BE2C (cell line): ENCODE data around the gene ANXA3.

ENCODE experiments used
- DNase-seq: peaks from one replicate; pipeline ENCODE4 v3.0.0-alpha.2; 2020
- H3K27me3 ChIP-seq: fragments of 250-450 bp; sonication (Bioruptor Pico); 2 replicates; pipeline ENCODE4 v1.5.1; 2020; ENCODE audit warnings: mild to moderate bottlenecking
- H3K36me3 ChIP-seq: fragments of 250-450 bp; sonication (Bioruptor Pico); 2 replicates; pipeline ENCODE4 v1.5.1; 2020; ENCODE audit warnings: mild to moderate bottlenecking
- H3K4me1 ChIP-seq: fragments of 250-450 bp; sonication (Bioruptor Pico); 2 replicates; pipeline ENCODE4 v1.5.1; 2020
- H3K4me3 ChIP-seq: 2 replicates; pipeline ENCODE4 v1.5.1; 2011; ENCODE audit warnings: low read depth, low read length
- H3K9me3 ChIP-seq: fragments of 250-450 bp; sonication (Bioruptor Pico); 2 replicates; pipeline ENCODE4 v1.5.1; 2020
- TF ChIP-seq, protein P1 (sequence below): IDR thresholded peaks from 2 replicates; pipeline ENCODE4 v1.5.1; 2012; ENCODE audit warnings: mild to moderate bottlenecking, low read depth, low read length

Gene ANXA3

DNA sequence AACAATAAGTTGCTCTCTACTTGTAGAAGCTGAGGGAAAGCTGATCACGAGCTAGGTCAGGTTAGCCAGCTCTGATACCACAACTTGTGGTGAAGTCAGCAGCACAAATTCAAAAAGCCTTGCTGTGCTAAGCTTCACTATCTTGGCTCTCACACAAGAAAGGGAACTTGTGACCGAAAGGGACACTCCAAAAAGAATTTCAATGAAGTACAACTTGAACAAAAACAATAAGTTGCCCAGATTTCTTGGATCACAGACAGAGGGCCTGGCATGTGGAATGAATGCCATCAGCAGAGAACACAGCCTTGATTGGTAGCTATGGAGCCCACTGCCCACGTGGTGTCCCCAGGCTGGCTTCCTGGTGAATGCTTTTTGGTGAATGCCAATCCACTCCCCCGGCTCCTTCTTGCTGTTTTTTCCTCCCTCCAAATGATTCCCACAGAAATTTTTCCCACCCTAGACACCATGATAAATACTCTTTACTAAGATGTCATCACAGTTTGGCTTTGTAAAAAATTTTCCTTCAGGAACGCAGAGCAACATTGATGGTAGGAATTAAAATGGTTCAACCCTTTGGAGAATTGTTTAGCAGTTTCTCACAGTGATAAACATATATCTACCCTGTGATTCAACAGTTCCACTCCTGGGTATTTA lies 82.6 kb downstream of the ANXA3 start:
- Histone ChIP-seq H3K36me3 (no peaks in the 10 kb centered on the region), H3K4me3 (no peak overlapping the region), H3K27me3 (no peaks in the 10 kb centered on the region), H3K4me1 (peaks cover 11% of the 10 kb centered on the region), H3K9me3 (no peaks in the 10 kb centered on the region)
- TF ChIP-seq, protein P1, sequence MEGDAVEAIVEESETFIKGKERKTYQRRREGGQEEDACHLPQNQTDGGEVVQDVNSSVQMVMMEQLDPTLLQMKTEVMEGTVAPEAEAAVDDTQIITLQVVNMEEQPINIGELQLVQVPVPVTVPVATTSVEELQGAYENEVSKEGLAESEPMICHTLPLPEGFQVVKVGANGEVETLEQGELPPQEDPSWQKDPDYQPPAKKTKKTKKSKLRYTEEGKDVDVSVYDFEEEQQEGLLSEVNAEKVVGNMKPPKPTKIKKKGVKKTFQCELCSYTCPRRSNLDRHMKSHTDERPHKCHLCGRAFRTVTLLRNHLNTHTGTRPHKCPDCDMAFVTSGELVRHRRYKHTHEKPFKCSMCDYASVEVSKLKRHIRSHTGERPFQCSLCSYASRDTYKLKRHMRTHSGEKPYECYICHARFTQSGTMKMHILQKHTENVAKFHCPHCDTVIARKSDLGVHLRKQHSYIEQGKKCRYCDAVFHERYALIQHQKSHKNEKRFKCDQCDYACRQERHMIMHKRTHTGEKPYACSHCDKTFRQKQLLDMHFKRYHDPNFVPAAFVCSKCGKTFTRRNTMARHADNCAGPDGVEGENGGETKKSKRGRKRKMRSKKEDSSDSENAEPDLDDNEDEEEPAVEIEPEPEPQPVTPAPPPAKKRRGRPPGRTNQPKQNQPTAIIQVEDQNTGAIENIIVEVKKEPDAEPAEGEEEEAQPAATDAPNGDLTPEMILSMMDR, result no peak
- no peak for DNase-seq

DNA sequence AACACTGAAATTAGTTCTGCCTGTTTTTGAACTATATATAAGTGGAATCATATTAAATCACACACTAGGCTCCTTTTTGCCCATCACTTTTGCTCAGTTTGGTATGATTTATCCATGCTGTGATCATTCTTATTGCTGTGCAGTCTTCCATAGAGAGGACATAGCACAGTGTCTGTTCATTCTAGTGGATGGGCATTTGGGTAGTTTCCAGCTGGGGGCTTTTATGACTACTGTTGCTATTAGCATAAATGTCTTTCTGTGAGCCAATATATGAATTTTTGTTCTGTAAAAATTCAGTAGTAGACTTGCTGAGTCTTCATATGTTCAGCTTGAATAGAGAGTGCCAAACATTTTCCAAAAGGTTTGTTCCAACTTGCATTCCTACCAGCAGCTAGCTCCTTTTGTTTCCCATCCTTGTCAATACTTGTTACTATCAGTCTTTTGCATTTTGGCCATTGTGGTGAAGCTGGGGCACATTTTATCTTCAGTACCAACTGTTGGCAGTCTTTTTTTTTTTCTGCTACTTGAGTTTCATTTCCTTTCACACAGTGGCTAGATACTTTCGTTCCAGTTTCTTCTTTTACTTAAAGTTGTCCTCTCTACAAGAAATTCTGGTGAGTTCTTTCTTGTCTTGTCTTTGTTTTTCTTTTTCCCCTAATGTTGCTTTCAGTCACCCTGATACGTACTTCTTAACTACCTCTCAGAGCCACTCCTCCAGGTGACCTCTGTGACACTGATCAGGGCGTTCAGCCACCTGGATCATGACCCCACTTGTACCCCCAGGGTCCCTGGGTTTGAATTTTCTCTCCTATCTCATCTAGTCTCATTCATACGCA lies 87.0 kb downstream of the ANXA3 start:
- Histone ChIP-seq H3K4me1 (no peaks in the 10 kb centered on the region; the same call in 1 of the 2 replicates), H3K27me3 (no peaks in the 10 kb centered on the region), H3K9me3 (no peaks in the 10 kb centered on the region), H3K36me3 (no peaks in the 10 kb centered on the region), H3K4me3 (no peak overlapping the region)
- TF ChIP-seq, protein P1, result no peak
- no peak for DNase-seq

GRCh38 chr4:78640714-78641113 lies 89.1 kb downstream of the ANXA3 start:
- TF ChIP-seq, protein P1, result no peak
- peak; percentile 23 for DNase-seq
- Histone ChIP-seq H3K36me3 (no peaks in the 10 kb centered on the region), H3K9me3 (no peaks in the 10 kb centered on the region), H3K27me3 (no peaks in the 10 kb centered on the region), H3K4me1 (peaks cover 4% of the 10 kb centered on the region; the same call in 1 of the 2 replicates), H3K4me3 (no peak overlapping the region)

DNA sequence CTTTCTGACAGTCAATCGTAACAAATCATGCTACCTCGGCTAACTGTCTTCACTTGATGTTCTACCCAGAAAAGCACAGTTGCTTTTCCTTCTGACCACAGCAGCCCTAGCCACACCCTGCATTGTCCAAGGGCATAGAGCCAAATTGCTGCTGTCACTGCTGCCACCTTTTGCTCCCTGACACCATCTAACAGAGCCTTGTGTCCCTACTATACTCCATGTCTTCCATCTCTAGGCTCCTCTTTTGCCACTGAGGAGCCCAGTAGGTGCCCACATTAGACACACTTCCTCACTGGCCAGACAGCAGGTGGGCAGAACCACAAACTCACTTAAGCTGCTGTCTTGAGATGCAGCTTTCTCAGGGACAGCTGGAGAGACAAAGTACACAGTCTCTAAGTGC lies 91.4 kb downstream of the ANXA3 start:
- Histone ChIP-seq H3K4me1 (peaks cover 8% of the 10 kb centered on the region), H3K9me3 (no peaks in the 10 kb centered on the region), H3K27me3 (no peaks in the 10 kb centered on the region), H3K36me3 (no peaks in the 10 kb centered on the region), H3K4me3 (no peak overlapping the region)
- DNase-seq, result no peak
- TF ChIP-seq, protein P1, result no peak

DNA sequence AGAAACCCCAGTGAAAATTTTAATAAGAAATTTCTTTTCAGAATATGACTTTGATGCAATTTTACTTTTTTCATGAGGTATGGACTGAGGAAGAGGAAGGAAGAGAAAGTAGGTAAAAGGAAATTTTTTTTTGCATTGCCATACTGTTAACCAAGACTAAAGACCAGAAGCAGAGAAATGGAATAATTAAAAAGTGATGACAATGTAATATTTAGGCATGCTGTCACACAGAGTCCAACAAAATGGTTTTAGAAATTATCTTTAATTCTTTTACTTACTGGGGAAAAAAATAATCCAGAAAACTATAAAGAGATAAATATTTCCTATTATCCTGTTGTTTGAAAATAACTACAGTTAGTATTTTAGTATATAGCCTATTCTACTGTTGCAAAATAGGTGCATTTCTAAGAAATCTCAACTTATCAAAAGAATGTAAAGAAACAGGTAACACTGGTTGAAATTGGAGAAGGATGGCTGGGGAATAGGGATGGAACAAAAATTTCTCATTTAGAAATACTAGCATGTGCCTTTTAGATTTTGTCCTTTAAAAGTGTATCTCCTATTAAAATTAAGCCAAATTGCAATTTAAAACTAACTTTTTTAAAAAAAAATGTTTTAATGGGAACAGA lies 92.6 kb downstream of the ANXA3 start:
- Histone ChIP-seq H3K27me3 (no peaks in the 10 kb centered on the region), H3K4me1 (peaks cover 8% of the 10 kb centered on the region), H3K4me3 (no peak overlapping the region), H3K36me3 (no peaks in the 10 kb centered on the region), H3K9me3 (no peaks in the 10 kb centered on the region)
- DNase-seq, result no peak
- TF ChIP-seq, protein P1, result no peak
